ENCODE measurements around the gene CD99L2.

DNA sequence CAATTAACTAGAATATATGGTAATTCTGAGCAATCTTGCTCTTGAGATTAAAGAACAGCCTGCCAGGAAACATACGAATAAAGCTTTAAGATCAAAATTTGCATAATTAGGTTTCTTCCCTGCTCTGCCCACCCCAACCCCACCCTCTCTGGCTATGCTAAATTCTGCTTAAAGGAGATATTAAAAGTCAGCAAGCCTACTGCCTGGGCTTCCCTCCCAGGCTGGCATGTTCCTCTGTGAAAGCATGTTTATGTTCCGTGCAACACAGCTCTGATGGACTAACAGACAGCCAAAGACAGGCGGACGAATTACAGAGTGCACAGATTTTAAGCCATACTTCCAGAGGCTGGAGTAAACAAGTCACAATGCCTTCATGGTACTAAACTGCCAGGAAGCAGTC is 28.4 kb downstream of the CD99L2 start:
- no peak for TF ChIP-seq POLR2A (IDR thresholded peaks at IDR 0.05)
- TF ChIP-seq, protein P1, sequence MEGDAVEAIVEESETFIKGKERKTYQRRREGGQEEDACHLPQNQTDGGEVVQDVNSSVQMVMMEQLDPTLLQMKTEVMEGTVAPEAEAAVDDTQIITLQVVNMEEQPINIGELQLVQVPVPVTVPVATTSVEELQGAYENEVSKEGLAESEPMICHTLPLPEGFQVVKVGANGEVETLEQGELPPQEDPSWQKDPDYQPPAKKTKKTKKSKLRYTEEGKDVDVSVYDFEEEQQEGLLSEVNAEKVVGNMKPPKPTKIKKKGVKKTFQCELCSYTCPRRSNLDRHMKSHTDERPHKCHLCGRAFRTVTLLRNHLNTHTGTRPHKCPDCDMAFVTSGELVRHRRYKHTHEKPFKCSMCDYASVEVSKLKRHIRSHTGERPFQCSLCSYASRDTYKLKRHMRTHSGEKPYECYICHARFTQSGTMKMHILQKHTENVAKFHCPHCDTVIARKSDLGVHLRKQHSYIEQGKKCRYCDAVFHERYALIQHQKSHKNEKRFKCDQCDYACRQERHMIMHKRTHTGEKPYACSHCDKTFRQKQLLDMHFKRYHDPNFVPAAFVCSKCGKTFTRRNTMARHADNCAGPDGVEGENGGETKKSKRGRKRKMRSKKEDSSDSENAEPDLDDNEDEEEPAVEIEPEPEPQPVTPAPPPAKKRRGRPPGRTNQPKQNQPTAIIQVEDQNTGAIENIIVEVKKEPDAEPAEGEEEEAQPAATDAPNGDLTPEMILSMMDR (IDR thresholded peaks at IDR 0.05), result no peak
